Measurements from ENCODE around the gene PTBP1.

- no peak for TF ChIP-seq CTCF (IDR thresholded peaks at IDR 0.05)
- TF ChIP-seq POLR2A (IDR thresholded peaks at IDR 0.05) = no peak
- TF ChIP-seq EP300 (IDR thresholded peaks at IDR 0.05) = no peak
These were observed 30.6 kb downstream of the PTBP1 start, which contains the start of gene AZU1 for GRCh38 chr19:827710-828321.
